ENCODE results near the gene IP6K1. TPM values are rescaled to one million over a fixed set of nuclear protein-coding genes. Genes with fewer than 3 reads are reported as not detected.

The IP6K1 gene
- total RNA-seq, 1 experiment from 2014 or later: 32.2 TPM

DNA sequence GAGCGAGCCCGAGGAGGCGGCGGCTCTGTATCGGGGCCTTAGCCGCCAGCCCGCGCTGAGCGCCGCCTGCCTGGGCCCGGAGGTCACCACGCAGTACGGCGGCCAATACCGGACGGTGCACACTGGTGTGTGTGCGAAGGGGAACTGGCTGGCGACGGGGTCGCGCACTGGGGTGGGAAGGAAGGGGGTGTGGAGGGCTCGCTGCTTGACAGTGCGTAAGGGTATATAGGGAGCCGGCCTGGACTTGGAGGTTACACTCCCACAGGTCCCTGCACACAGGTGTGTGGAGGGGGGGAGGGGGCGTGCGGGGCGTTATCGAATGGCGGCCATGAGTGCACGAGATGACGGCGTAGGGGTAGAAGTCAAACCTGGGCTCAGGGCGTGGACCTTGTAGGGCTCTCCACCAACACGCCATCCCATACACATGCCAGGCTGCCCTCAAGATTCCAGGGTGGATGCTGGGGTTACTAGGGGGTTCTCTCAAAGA is 111.8 kb downstream of the IP6K1 start (continued):
- TF ChIP-seq, protein P1, sequence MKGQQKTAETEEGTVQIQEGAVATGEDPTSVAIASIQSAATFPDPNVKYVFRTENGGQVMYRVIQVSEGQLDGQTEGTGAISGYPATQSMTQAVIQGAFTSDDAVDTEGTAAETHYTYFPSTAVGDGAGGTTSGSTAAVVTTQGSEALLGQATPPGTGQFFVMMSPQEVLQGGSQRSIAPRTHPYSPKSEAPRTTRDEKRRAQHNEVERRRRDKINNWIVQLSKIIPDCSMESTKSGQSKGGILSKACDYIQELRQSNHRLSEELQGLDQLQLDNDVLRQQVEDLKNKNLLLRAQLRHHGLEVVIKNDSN (CRISPR knock-in tag; IDR thresholded peaks at IDR 0.05): no peak
- TF ChIP-seq ZNF263 (CRISPR knock-in tag; IDR thresholded peaks at IDR 0.05; ENCODE audit: low read depth) (no peak), NFE2L1 (CRISPR knock-in tag; IDR thresholded peaks at IDR 0.05) (no peak), TP53 (CRISPR knock-in tag; IDR thresholded peaks at IDR 0.05) (no peak), NR3C1 (CRISPR knock-in tag; conservative IDR thresholded peaks at IDR 0.05; ENCODE audit: low read depth) (no peak), ZNF671 (CRISPR knock-in tag; IDR thresholded peaks at IDR 0.05) (no peak), ZNF396 (CRISPR knock-in tag; IDR thresholded peaks at IDR 0.05; ENCODE audit: borderline replicate concordance) (no peak), NFATC4 (CRISPR knock-in tag; IDR thresholded peaks at IDR 0.05) (no peak), ZNF232 (CRISPR knock-in tag; IDR thresholded peaks at IDR 0.05) (no peak), RELA (CRISPR knock-in tag; IDR thresholded peaks at IDR 0.05; ENCODE audit: borderline replicate concordance) (no peak), JAZF1 (CRISPR knock-in tag; IDR thresholded peaks at IDR 0.05) (no peak), TEAD4 (CRISPR knock-in tag; IDR thresholded peaks at IDR 0.05) (no peak), FOXP1 (CRISPR knock-in tag; IDR thresholded peaks at IDR 0.05; ENCODE audit: borderline replicate concordance) (peak; percentile 22; the same call in 1 of the 2 replicates)
- TF ChIP-seq, protein P2, sequence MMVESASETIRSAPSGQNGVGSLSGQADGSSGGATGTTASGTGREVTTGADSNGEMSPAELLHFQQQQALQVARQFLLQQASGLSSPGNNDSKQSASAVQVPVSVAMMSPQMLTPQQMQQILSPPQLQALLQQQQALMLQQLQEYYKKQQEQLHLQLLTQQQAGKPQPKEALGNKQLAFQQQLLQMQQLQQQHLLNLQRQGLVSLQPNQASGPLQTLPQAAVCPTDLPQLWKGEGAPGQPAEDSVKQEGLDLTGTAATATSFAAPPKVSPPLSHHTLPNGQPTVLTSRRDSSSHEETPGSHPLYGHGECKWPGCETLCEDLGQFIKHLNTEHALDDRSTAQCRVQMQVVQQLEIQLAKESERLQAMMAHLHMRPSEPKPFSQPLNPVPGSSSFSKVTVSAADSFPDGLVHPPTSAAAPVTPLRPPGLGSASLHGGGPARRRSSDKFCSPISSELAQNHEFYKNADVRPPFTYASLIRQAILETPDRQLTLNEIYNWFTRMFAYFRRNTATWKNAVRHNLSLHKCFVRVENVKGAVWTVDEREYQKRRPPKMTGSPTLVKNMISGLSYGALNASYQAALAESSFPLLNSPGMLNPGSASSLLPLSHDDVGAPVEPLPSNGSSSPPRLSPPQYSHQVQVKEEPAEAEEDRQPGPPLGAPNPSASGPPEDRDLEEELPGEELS (CRISPR knock-in tag; IDR thresholded peaks at IDR 0.05): no peak
- TF ChIP-seq, protein P3, sequence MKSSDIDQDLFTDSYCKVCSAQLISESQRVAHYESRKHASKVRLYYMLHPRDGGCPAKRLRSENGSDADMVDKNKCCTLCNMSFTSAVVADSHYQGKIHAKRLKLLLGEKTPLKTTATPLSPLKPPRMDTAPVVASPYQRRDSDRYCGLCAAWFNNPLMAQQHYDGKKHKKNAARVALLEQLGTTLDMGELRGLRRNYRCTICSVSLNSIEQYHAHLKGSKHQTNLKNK (CRISPR knock-in tag; IDR thresholded peaks at IDR 0.05): no peak
- TF ChIP-seq, protein P4, sequence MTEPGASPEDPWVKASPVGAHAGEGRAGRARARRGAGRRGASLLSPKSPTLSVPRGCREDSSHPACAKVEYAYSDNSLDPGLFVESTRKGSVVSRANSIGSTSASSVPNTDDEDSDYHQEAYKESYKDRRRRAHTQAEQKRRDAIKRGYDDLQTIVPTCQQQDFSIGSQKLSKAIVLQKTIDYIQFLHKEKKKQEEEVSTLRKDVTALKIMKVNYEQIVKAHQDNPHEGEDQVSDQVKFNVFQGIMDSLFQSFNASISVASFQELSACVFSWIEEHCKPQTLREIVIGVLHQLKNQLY (CRISPR knock-in tag; IDR thresholded peaks at IDR 0.05): no peak
- TF ChIP-seq, protein P5, sequence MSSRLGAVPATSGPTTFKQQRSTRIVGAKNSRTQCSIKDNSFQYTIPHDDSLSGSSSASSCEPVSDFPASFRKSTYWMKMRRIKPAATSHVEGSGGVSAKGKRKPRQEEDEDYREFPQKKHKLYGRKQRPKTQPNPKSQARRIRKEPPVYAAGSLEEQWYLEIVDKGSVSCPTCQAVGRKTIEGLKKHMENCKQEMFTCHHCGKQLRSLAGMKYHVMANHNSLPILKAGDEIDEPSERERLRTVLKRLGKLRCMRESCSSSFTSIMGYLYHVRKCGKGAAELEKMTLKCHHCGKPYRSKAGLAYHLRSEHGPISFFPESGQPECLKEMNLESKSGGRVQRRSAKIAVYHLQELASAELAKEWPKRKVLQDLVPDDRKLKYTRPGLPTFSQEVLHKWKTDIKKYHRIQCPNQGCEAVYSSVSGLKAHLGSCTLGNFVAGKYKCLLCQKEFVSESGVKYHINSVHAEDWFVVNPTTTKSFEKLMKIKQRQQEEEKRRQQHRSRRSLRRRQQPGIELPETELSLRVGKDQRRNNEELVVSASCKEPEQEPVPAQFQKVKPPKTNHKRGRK (CRISPR knock-in tag; IDR thresholded peaks at IDR 0.05; ENCODE audit: borderline replicate concordance): no peak
- TF ChIP-seq, protein P6, sequence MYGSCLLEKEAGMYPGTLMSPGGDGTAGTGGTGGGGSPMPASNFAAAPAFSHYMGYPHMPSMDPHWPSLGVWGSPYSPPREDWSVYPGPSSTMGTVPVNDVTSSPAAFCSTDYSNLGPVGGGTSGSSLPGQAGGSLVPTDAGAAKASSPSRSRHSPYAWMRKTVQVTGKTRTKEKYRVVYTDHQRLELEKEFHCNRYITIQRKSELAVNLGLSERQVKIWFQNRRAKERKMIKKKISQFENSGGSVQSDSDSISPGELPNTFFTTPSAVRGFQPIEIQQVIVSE (CRISPR knock-in tag; IDR thresholded peaks at IDR 0.05; ENCODE audit: borderline replicate concordance): no peak
- TF ChIP-seq, protein P7, sequence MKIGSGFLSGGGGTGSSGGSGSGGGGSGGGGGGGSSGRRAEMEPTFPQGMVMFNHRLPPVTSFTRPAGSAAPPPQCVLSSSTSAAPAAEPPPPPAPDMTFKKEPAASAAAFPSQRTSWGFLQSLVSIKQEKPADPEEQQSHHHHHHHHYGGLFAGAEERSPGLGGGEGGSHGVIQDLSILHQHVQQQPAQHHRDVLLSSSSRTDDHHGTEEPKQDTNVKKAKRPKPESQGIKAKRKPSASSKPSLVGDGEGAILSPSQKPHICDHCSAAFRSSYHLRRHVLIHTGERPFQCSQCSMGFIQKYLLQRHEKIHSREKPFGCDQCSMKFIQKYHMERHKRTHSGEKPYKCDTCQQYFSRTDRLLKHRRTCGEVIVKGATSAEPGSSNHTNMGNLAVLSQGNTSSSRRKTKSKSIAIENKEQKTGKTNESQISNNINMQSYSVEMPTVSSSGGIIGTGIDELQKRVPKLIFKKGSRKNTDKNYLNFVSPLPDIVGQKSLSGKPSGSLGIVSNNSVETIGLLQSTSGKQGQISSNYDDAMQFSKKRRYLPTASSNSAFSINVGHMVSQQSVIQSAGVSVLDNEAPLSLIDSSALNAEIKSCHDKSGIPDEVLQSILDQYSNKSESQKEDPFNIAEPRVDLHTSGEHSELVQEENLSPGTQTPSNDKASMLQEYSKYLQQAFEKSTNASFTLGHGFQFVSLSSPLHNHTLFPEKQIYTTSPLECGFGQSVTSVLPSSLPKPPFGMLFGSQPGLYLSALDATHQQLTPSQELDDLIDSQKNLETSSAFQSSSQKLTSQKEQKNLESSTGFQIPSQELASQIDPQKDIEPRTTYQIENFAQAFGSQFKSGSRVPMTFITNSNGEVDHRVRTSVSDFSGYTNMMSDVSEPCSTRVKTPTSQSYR (CRISPR knock-in tag; IDR thresholded peaks at IDR 0.05): no peak
- TF ChIP-seq, protein P8, sequence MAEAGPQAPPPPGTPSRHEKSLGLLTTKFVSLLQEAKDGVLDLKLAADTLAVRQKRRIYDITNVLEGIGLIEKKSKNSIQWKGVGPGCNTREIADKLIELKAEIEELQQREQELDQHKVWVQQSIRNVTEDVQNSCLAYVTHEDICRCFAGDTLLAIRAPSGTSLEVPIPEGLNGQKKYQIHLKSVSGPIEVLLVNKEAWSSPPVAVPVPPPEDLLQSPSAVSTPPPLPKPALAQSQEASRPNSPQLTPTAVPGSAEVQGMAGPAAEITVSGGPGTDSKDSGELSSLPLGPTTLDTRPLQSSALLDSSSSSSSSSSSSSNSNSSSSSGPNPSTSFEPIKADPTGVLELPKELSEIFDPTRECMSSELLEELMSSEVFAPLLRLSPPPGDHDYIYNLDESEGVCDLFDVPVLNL (CRISPR knock-in tag; IDR thresholded peaks at IDR 0.05; ENCODE audit: borderline replicate concordance, low read depth): no peak
- TF ChIP-seq, protein P9, sequence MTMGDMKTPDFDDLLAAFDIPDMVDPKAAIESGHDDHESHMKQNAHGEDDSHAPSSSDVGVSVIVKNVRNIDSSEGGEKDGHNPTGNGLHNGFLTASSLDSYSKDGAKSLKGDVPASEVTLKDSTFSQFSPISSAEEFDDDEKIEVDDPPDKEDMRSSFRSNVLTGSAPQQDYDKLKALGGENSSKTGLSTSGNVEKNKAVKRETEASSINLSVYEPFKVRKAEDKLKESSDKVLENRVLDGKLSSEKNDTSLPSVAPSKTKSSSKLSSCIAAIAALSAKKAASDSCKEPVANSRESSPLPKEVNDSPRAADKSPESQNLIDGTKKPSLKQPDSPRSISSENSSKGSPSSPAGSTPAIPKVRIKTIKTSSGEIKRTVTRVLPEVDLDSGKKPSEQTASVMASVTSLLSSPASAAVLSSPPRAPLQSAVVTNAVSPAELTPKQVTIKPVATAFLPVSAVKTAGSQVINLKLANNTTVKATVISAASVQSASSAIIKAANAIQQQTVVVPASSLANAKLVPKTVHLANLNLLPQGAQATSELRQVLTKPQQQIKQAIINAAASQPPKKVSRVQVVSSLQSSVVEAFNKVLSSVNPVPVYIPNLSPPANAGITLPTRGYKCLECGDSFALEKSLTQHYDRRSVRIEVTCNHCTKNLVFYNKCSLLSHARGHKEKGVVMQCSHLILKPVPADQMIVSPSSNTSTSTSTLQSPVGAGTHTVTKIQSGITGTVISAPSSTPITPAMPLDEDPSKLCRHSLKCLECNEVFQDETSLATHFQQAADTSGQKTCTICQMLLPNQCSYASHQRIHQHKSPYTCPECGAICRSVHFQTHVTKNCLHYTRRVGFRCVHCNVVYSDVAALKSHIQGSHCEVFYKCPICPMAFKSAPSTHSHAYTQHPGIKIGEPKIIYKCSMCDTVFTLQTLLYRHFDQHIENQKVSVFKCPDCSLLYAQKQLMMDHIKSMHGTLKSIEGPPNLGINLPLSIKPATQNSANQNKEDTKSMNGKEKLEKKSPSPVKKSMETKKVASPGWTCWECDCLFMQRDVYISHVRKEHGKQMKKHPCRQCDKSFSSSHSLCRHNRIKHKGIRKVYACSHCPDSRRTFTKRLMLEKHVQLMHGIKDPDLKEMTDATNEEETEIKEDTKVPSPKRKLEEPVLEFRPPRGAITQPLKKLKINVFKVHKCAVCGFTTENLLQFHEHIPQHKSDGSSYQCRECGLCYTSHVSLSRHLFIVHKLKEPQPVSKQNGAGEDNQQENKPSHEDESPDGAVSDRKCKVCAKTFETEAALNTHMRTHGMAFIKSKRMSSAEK (CRISPR knock-in tag; IDR thresholded peaks at IDR 0.05; ENCODE audit: borderline replicate concordance): no peak
